Keratinocyte (primary cell): ENCODE measurements around the gene TBC1D4.

Experiments
- CTCF ChIP-seq, 3 experiments: IDR thresholded peaks in 1 of 3; conservative IDR thresholded peaks in 1 of 3; optimal IDR thresholded peaks in 1 of 3; 2 replicates in 2 of 3; 3 replicates in 1 of 3; pipeline versions ENCODE3 to v1.5.1; 2011; ENCODE audit warnings: low read length in 3 of 3, mild to moderate bottlenecking in 3 of 3, moderate library complexity in 2 of 3, control low read depth in 1 of 3, inconsistent platforms in 1 of 3; ENCODE audit not compliant: insufficient read depth in 2 of 3; ENCODE audit errors: extremely low read depth in 1 of 3
- EZH2 ChIP-seq: IDR thresholded peaks from one replicate; pipeline ENCODE4 v1.6.1; 2012; ENCODE audit warnings: inconsistent platforms, mild to moderate bottlenecking, low read length, moderate library complexity

GRCh38 chr13:75385708-75386083 is 96.3 kb downstream of the TBC1D4 start:
- TF ChIP-seq CTCF (optimal IDR thresholded peaks at IDR 0.05 in 1 of 3, IDR thresholded peaks at IDR 0.05 in 1 of 3, conservative IDR thresholded peaks at IDR 0.05 in 1 of 3; ENCODE audit: extremely low read depth in 1 of 3, insufficient read depth in 2 of 3, low read length in 3 of 3) (no peak), EZH2 (no peak)
